HG02938 (cell line): ENCODE results near the gene EFCAB8.
"Not testable (repeated sequence)": the region's sequence is repeated elsewhere in the genome, so short reads cannot be mapped to it uniquely, and the experiment has no call there.

ENCODE experiments used
- ATAC-seq: cut with Tn5 transposase; IDR thresholded peaks from one replicate; pipeline ENCODE4 v1.9.1; 2021; ENCODE audit warnings: mild to moderate bottlenecking, moderate library complexity; ENCODE audit not compliant: unreplicated experiment

Gene EFCAB8

DNA sequence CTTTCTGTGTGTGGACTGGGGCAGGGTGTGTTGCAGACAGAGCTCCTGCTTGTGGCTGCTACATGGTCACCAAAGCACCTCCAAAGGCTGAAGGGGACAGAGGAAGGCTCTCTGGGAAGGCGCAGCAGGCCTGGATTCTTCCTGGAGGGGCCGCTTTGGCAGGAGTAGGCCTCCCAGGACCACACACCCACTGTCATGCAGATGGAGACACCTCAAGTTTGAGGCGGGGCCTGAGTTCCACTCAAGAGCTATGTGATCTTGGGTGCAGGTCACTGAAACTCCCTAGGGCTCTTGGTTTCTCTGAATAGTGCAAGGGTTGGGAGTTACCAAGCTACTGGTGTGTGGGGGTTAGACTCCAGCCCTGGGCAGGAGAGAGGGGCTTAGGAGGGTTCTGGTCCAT lies 27.9 kb downstream of the EFCAB8 start:
- ATAC-seq = no peak

DNA sequence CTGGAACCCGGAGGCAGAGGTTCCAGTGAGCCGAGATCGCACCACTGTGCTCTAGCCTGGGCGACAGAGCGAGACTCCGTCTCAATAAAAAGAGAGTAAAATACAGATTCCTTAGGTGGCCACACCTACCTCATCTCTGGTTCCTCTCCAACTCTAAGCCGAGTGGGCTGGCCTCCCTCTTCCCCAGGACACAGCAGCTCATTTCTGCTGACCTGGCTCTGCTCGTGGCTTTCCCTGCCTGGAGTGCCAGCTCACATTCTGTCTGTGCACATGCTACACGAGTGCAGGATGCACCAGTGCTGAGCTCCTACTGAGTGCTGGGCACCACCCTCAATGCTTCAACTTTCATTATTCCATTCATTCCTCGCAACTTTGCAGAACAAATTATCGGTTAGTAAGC lies 28.8 kb downstream of the EFCAB8 start:
- no peak for ATAC-seq

DNA sequence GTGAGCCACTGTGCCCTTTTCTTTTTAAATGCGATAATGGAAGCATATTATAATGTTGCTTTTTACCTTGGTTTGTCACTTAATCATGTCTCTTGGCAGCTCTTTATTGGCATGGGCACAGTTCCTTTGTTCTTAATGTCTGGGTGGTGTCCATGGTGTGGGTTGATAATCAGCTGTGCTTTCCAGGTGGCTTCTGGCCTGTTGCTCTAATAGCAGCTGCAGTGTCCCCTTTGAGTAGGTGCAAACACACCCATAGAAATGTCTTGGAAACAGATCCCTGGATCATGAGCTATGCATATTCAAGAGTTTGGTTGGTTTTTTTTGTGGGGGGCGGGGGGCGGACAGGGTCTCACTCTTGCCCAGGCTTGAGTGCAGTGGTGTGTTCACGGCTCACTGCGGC lies 29.9 kb downstream of the EFCAB8 start:
- no peak for ATAC-seq

DNA sequence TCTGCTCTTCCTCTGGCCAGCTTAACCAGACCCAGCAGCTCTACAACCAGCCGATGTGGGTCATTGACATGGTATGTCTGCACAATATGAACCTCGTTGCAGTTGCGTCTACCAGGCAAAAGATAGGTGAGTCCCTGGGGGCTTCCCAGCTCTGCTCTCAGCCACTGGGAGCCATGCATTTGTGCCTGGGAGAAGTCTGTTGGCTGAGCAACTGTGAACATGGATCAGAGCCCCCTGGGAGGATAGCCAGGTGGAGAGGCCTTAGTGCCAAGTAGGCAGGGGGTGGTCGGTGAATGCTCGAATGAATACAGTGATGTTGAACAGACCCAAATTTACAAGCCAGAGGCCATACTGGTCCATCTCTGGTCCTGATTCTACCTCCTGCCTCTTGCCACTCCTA lies 30.6 kb downstream of the EFCAB8 start:
- no peak for ATAC-seq

DNA sequence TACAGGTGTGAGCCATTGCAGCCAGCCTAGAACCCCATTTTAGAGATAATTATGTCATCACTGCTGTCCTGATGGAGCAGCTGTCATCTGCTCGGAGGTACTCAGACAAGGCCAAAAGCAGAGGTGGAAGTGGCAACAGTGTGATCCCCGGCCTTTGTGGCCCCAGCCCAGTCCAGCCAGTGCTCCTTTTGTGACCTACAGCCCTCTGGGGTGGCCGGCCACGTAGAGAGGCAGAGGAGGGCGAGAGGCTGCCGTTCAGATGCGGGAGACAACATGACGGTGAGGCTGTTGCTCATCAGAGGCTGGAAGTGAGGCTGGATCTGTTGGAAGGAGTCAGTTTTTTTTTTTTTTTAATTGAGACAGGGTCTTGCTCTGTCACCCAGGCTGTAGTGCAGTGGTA lies 32.8 kb downstream of the EFCAB8 start:
- no peak for ATAC-seq

DNA sequence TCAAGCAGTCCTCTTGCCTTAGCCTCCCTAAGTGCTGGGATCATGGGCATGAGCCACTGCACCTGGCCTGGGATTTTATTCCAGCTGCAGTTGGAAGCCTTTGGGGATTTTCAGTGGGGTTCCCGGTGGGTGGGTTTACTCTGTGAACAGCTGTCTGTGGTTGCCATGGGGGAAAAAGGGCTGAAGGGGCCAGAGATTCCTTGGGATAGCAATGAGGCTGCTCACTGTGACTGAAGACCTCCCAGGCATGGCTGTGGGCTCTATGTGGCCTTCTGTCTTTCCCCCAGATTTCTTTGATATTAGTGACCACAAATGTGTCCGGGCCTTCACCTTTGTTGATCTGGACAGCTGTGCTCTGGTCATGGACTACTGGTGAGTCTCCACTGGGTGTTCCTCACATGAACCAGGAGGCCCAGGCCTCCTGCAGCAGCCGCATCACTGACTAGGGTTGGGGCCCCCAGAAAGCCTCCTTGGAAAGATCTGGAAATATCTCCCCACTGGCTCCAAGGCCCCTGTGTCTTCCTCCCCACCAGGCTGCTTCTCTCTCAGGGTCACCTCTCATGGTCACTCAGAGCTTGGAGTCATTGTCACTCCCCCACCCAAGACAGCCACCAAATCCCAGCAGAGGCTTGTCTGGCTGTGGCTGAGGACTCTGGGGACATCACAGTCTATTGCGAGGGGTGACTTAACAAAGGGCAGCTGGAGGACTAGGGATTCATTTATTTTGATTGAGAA lies 33.4 kb downstream of the EFCAB8 start:
- no peak for ATAC-seq

DNA sequence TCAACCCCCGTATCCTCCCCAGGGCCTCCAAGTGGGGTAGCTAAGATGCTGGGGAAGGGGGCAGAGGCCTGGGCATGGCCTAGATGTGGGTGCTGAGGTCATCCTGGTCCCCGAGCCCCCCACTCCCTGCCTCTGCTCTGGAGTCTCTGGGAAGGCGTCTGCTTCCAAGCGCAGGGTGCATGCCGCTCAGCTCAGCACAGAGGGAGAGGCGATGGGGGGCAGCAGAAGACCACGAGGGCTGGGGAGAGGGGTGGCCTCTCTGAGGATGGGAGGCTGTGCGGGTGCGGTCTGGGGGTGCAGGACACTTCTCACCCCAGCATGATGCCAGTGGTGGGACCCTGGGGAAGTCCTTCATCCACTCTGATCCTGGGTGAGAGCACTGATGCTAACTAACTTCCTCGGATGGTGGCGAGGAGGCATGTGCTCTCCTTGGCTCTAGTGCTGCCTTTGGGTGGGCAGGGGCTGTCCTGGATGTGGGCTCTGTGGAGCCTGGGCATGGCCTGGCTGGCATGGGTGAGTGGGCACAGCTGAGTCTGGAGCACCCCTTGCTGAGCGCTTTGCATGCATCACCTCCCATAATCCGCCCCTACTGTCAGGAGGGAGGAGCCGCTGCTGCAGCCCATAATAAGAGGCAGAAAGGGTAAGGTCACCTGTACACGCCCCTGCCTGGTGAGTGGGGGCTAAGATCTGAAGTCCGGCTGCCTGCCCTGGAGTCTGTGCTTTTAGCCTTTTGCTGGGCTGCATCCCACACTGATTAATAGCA lies 34.7 kb downstream of the EFCAB8 start:
- no peak for ATAC-seq

DNA sequence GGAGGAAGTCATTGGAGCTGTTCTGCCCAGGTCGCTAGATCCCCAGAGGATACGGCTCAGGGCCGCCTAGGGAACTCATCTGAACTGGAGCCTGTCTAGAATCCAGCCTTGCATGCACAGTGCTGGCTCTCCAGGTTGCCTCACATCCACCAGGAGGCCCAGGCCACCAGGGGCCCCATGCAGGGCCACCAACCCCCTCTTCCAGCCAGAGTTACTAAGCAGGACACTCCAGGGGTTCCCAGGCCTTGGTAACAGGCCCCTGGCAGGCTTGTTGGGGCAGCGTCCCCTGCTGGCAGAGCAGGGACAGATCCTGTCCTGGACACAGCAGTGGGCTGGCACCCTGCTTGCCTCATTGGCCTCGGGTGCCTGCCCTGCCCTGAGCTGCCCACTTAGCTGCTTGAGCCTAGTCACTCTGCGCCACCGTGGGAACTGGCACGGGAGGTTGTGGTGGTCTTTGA lies 35.3 kb downstream of the EFCAB8 start:
- ATAC-seq = no peak

DNA sequence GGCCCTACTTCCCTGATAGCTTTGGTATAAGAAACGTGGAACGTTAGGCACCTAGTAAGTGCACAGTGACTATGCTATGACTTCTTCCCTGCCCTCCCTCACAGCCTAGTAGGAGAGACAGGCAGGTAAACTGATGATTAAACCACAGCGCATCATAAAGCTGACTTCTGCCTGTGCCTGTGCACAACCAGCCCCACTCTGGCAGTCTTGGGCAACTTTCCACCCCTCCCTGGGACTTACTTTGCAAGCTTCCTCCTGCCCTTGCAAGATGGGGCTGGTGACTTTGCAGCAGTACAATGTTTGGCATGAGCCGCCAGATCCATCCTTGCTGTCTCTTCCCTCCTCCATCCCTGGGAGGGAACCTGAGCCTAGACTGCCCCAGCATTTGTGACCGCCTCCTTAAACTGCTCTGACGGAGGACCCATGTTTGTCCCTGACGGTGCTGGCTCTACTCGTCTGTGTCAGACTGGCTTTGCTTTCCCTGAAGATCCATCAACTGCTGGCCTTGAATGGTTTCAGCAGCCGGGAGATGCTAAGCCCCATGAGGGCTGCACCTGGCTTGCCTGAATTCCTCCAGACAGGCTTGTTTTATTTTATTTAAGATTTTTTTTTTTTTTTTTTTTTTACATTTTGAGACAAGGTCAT lies 36.1 kb downstream of the EFCAB8 start:
- no peak for ATAC-seq

DNA sequence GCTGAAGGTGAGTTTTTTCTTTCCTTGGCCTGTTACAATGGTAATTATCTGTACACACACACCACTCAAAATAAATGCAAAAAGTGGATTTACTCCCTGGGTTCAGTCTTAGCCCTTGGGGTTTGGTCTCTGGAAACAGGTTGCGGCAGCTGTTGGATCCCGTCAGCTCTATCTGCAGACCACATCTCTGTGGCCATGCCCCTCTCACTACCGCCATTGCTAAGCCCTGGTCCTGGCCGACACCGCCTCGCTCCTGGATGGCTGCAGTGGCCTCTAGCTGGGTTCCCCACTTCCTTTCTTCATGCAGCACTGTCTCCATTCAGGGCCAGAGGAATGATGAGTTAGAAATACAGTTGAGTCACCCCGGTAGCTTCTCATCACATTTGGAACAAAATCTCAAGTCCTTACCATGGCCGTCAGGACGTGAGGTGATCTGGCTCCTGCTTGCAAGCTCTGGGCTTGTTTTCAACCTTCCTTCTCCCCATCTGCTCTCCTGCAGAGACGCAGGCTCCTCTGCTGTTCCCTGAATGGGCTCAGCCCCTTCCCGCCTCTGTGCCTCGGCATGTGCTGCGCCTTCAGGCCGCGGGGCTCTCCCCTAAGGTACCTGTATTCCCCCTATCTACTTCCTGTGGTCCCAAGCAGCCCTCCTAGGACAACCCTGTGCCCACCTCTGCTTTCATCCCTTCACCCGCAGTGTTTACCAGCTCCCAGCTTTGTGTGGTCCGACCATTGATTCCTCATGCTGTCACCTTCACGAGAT lies 38.0 kb downstream of the EFCAB8 start:
- no peak for ATAC-seq

DNA sequence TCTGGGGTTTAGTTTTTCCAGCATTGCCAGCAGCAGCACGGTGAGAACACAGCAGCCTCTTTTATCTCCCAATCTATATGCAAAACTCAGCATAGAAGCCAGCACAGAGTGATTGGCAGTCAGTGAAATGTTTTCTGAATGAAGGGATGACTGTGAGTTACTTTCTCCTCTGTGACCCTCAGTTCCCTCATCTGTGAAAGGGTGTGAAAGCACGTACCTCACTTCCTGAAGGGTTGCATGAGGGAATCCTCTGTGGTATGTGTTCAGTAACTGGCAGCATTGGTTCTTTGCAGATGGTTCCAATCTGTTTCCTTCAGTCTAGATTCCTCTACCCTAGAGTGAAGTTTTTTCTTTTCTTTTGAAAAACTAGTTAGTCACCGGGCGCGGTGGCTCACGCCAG lies 40.0 kb downstream of the EFCAB8 start:
- no peak for ATAC-seq

DNA sequence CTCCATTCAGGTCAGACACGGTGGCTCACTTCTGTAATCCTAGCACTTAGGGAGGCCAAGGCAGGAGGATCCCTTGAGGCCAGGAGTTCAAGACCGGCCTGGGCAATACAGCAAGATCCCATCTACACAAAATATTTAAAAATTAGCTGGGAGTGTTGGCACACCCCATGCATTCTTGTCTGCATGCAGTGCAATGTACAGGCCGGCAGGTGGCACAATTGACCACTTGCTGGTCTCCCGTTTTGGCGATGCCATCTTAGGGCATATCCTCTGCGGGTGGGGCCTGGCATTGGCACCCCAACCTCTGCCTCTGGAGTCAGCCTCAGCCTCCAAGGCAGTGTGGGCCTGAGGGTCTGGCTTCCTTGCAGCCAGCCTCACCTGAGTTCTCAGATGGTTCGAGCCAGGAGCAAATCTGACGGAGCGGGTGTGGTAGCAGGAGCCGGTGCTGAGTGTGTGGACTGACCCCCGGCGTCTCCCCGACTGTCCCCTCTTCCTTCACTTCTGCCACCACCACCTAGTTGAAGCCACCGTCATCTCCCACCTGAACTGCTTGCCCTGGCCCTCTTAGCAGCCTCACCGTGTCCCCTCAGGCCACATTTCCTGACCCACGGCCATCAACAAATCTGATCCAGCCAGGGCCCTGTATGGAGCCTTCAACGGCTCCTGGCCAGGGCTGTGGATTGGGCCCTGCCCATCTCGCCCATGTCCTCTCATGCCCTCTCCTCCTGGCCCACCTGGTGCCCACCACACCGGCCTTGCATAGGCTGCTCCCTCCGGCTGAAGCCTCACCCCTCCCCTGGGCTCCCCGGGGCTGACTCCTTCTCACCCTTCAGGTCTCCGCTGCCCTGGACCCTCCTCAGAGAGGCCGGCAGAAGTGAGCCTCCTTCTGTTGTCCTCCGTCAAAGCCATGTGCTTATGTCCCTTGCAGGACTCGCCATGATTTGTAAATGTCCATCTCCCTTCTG lies 44.0 kb downstream of the EFCAB8 start:
- ATAC-seq = no peak

DNA sequence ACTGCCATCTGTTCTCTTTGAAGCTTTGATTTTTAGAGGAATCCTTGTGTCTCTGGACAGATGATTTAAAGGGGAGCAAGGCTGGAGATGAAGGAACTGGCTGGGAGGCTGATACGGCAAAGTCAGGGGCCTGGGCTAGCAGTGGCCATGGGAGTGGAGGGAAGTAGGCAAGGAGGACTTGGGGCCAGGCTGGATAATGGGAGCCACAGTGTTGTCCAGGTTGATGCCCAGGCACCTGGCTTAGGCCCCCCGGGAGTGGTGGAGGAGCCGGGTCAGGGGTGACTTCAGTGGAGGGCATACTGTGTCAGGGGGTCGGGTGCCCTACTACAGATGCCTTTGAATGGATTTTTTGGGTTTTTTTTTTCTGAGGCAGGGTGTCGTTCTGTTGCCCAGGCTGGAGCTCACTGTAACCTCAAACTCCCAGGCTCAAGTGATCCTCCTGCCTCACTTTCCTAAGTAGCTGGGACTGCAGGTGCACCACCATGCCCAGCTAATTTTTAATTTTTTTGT lies 45.0 kb downstream of the EFCAB8 start:
- no peak for ATAC-seq

DNA sequence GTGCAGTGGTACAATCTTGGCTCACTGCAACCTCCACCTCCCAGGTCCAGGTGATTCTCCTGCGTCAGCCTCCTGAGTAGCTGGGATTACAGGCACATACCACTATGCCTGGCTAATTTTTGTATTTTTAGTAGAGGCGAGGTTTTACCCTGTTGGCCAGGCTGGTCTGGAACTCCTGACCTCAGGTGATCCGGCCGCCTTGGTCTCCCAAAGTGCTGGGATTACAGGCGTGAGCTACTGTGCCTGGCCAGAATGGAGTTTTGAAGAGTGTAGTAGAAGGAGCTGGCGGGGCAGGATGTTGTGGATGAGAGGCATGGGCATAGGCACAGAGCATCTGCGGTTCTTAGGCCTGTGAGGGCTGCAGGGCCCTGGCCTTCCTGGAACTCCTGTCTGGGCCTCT lies 46.0 kb downstream of the EFCAB8 start:
- ATAC-seq = not testable (repeated sequence)

DNA sequence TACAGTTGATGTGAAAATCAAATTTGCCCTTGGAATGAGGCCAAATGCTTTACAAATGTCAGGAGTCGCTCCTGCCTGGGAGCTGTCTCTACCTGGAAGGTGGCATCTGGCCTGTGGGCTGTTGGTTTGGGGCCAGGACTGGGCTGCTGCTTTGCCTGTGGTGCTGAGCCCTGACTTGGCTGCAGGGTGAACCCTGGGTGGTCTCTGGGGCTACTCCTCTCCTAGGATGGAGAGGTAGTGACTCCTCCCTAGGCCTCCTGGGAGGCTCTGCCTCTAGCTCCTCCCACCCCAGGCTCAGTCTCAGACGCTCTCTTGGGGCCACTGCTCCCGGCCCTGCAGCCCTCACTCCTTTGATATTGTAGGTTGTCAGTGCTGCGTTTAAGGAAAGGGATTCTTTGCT lies 47.5 kb downstream of the EFCAB8 start:
- ATAC-seq = no peak

DNA sequence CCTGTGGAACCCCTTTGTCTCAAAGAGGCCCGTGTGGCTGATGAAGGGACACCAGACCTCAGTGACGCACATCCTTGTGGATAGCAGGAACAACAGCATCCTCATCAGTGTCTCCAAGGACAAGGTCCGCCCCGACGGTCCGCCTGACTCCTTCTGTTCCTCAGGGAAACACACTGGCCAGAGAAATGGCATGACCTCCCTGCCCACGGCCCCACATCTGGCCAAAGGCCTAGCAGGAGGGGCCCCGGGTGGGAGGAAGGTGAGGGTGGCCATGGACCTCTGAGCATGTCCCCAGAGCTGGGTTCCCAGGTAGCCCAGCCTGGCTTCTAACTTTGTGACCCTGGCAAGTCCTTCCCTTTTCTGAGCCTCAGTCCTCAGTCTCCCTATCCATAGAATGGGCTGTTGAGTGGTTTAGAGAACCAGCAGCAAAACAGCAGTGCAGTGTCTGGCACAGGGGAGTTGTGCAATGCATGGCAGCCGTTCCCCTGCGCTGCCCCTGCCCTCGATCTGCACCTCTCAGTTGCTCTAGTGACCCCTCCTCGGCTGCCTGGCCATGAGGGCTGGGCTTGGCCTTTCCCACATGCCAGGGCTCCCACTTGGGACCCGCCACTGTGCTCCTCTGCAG lies 48.3 kb downstream of the EFCAB8 start:
- no peak for ATAC-seq

DNA sequence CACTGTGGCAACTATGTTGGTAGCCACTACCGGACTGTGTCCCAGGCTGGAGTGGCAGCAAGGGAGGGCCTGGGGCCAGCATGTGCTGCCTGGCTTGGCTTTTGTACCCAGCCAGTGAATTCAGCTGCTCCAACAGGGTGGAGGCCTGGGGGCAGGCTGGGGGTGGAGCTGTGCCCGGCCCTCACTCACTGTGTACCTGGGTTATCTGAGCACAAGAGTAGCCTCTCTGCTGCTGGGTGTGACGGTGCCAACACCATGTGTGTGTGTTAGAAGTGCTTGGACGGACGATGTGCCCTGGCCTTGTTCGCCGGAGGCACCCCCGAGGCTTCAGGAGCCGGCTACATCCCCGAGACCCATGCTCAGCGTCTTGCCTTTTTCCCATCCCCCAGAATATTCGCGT lies 49.2 kb downstream of the EFCAB8 start:
- ATAC-seq = no peak

DNA sequence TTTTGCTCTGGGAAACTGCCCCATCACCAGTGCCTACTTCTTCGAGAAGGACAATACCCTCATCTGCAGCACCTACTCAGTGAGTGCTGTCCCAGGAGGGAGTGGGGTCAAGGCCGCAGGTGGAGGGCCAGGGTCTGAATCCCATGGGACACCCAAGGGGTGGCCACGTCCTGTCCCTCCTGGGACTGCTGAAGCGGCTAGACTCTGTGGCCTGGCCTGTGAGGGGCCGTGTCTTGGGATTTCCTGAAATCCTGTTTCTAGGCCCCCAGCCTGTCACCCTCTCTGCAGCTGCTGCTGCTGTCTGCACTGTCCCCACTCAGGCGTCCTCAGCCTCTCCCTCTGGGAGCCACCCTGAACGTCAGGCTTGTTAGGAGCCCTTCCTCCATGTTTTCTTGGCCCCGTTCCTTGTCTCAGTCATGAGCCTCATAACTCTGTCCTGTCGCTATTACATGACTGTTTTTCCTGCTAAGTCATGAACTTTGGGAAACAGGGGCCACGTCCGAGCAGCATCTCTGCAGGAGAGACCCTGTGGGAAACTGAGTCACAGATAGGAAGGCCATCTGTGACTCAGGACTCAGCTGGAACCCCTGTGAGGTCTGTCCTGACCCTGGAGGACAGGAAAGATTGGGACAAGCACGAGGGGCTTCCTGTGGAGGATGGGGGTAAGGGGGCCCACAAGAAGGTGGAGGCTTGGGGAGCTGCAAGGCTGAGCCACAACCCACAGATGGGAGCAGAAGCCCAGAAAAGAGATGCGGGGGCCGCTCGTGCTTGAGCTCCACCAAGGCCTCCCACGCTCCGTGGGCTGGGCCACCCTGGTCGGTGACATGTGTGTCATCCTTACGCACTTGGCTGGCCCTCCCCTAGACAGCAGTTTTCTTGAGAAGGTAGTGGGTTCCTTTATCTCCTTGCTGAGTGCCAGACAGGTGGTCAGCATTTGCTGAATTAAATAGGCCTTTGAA lies 49.9 kb downstream of the EFCAB8 start:
- ATAC-seq = no peak
